Measurements from ENCODE around the gene TANGO6.
"Not testable (repeated sequence)": the region's sequence is repeated elsewhere in the genome, so short reads cannot be mapped to it uniquely, and the experiment has no call there.

Gene TANGO6

DNA sequence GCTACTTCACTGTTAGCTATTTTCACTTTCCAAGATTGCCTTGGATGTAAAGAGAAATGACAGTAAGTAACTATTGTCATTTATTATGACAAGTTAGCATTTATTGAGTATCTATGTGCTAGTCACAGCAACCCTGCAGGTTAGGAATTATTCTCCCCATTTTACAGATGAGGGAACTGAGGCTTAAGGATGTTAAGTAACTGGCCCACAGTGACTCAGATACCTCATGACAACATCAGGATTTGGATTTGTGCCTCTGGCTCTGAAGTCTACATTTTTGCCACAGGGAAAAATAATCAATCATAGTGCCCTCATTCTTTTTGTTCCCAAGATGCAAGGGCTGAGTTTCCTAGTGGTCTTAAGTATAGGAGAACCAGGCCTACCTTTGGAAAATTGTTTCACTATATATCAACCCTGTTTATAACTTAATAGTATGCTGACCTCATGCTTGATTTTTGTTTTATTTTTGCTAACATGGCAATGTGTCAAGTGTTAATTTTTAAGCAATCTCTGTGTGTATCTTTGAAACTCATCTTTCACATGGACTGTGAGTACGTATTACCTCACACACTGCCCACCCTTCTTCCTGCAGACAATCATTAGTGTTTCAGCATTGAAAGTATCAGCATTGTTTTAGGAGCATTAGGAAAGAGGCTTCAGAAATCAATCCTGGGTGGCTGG, 105.0 kb downstream of the TANGO6 start:
- no peak for DNase-seq (ENCODE audit: low read depth, low spot score)

DNA sequence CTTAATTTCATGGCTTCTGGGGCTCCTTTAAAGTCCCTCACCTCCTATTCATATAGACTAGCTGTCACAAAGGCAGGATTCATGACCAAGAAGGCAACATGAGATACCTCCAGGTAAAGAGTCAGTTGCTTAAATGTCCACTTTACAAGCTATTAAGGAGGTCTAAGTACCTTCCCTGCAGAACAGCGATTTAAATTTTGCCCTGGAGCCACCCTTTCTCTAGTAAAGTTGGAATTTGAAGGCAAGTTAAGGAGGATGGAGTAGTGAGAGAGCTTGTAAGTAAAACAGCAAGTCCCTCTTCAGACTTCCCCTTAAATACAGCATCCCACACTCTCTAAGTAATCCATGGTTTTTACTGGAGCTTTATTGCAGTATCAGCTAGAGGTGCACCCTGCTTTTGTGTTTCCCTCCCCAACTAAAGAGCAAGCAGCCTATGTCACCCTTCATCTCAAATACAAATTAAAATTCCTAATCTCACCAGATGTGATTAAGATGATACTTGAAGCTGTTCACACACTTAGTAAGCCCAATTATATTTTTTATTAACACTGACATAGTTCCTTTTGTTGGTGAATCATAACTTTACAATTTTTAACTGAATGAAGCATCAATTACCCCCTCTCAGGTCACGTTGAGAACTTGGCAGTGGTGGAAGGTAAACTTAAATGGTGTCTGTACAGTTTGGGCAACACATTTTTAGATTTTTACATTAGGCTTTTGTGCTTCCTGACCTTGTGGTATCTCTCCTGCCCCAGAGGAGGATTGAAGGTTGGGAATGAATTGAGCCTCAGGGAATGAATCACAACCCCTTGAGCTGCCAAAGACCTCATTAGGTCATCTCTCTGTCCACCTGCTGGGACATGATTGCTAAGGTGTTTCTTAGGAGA, 108.9 kb downstream of the TANGO6 start:
- no peak for DNase-seq (ENCODE audit: low read depth, low spot score)
- no peak overlapping the region for H3K4me3 ChIP-seq (ENCODE audit: low read length)

More for the DNA sequence above, 105.0 kb downstream of the TANGO6 start:
- H3K4me3 ChIP-seq (ENCODE audit: low read length), result no peak overlapping the region

DNA sequence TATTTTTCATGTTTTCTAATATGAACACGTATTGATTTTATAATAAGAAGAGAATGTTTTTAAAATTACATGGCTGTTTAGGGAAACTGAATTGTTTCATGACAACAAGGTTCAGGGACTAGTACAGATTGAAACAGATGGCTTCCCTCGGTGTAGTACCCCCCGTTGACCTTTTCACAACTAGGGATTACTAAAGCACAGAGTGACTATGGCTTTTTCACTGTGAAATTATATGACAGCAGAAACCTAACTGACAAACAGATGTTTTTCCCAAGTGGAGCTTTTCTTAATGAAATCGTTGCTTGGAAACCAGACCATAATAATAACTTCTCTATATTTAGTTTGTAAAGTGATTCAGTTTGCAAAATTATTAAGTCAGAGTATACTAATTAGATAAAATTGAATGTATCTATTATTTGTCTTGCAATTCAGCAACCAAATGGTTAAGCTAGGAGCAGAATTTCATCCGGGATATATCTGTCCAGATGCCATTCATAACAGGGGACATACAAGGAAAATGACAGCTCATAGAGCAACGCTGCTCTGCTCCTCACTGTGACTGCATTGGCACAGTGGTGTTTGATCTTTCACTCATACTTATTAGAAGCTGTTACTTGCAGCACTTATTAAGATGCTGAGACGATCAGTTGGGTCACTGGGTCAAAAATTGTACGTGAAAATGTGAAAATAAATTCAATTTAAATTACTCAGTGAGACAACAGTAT, 111.7 kb downstream of the TANGO6 start:
- no peak overlapping the region for H3K4me3 ChIP-seq (ENCODE audit: low read length)
- DNase-seq (ENCODE audit: low read depth, low spot score), result no peak

DNA sequence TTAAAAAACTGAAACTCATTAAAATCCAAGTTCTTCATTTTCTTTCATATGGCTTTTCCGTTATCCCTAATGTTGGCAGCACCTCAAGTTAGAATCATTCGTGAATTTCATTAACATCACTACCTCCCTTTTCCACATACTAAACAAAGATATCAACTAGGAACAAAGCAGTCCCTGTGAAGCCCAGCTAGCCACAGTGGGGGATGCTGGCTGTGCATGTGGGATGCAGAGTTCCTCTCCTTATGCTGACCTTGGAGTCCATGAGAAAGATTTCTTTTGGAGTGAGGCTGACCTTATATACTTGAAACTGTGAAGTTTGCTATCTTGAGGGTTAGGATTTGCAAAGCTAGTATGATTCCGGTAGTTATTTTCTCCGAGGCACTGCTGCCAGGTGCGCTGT, 117.6 kb downstream of the TANGO6 start:
- DNase-seq (ENCODE audit: low read depth, low spot score), result no peak

DNA sequence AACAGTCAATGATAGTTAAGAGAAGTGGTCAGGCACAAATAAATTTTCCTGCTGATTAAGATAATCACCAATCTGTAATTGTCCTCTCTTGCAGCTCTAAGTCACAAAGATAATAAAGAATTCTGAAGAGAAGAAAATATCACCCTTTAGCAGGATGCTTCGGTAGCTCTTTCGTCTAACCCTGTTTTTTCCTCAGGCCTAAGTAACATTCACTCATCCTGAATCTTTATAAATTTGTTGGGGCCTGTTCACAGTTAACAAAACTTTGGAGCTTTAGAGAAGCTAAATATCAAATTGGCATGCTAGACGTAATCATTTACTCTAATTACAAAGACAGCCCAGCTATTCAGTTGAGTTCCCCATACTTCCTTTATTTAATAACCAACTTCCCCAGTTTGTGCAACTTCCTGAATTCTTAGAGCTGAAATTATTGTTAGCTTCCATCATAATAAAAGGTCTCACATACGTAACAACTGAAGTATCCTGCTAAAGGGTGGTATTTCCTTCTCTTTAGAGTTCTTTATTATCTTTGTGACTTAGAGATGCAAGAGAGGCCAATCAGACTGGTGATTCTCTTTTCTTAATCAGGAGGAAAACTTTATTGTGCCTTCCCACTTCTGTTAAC, 118.6 kb downstream of the TANGO6 start:
- no peak for DNase-seq (ENCODE audit: low read depth, low spot score)
- no peak overlapping the region for H3K4me3 ChIP-seq (ENCODE audit: low read length)

More for the DNA sequence above, 117.6 kb downstream of the TANGO6 start:
- no peak overlapping the region for H3K4me3 ChIP-seq (ENCODE audit: low read length)

DNA sequence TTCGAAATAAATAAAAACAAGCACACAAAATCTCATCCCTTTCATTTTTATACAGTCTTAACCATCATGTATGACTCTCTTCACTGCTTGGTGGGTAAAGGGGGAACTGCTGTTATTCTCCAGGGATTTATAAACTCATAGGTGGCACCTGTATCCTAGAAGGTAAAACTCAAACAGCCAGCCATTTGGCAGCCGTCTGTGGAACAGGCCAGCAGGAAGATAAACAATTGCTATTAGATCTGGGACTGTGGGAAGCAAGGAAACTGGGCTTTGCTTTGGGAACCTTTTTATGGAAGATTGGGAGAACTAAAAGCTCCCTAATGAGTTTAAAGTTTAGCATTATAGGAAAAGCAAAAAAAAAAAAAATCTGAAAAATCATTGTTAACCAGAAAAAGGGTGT, 126.0 kb downstream of the TANGO6 start:
- no peak for DNase-seq (ENCODE audit: low read depth, low spot score)
- no peak overlapping the region for H3K4me3 ChIP-seq (ENCODE audit: low read length)

DNA sequence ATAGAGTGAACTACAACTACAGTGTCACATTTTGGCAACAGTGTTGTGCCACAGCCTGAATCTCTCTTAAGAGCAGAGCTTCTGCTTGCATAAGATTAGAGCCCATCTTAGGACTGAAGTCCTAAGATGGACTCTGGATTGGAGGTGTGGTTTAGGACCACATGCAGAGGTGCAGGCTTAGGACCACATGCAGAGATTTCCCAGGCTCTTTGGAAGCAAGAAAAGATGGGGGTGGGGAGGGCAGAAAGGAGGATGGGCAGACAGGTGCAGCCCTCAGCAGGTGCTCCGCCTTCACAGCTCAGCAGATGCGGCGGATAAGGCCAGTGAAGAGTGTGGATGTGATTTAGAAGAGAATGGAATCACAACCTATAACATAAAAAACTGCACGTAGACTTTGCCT, 128.7 kb downstream of the TANGO6 start:
- H3K4me3 ChIP-seq (ENCODE audit: low read length), result no peak overlapping the region
- no peak for DNase-seq (ENCODE audit: low read depth, low spot score)

DNA sequence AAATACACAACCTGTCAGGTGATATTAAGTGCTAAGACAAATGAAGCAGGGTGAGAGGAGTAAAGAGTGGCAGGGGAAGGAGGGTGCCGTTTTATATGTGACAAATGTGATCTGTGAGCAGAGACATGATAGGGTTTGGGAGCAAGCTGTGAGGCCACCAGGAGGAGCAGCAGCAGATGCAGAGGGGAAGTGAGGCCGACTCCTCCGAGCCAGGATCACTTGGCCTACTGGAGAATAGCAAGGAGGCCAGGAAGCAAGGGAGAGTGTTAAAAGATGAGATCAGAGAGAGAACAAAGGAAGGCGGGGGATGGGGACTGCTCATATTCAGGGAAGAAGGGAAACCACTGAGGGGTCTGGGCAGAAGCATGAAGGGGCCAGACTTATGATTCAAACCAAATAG, 129.4 kb downstream of the TANGO6 start:
- no peak for DNase-seq (ENCODE audit: low read depth, low spot score)

DNA sequence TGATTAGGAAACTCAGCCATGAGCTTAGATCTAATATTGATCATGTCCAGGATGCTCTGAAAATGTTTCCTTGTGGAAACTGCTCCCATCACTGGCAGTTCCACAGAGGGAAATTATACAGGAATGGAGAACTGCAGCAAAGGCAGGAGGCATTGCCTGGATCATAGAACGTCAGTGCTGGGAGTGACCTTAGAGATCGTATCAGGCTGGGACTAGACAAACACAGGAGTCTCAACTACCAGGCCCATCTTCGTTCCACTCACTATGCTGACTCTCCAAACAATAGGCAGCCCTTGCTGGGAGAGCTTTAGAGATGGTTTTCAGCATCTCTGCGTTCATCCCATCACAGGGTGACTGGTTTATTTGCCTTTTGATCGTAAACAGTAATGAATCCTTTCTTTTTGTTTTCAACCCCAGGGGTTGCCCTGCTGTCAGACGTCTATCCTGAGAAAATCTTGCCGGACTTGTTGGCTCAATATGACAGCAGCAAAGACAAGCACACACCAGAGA, 130.3 kb downstream of the TANGO6 start:
- DNase-seq (ENCODE audit: low read depth, low spot score), result no peak

More for the DNA sequence above, 129.4 kb downstream of the TANGO6 start:
- H3K4me3 ChIP-seq (ENCODE audit: low read length), result no peak overlapping the region

DNA sequence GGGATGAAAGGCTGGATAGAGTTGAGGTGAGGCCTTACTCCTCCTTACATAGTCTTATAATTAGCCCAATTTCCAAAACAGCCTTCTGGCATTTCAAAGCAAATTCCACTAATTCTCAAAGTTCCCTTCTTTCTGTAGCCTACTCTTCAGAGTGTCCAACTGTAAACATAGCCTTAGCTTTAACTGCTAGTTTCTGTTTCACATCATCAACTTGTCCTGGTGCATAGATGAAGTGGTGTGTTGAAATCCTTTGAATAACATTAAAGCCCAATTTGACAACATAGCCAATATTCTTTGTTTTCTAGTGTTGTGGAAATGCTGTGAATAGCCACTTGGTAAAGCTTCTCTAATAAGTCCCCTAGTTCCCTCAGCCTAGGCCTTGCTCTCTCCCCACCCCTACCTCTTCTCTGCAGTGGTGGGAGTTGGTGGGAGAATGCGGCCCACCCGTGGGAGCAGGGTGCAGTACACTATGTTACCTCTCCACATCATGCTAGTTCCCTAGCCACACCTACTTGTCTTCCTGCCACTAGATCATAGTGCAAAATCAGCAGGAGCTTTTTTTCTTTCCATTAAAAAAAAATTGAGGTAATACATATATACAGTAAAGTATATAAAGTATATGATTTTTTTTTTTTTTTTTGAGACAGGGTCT, 135.1 kb downstream of the TANGO6 start:
- no peak for DNase-seq (ENCODE audit: low read depth, low spot score)

More for the DNA sequence above, 130.3 kb downstream of the TANGO6 start:
- no peak overlapping the region for H3K4me3 ChIP-seq (ENCODE audit: low read length)

DNA sequence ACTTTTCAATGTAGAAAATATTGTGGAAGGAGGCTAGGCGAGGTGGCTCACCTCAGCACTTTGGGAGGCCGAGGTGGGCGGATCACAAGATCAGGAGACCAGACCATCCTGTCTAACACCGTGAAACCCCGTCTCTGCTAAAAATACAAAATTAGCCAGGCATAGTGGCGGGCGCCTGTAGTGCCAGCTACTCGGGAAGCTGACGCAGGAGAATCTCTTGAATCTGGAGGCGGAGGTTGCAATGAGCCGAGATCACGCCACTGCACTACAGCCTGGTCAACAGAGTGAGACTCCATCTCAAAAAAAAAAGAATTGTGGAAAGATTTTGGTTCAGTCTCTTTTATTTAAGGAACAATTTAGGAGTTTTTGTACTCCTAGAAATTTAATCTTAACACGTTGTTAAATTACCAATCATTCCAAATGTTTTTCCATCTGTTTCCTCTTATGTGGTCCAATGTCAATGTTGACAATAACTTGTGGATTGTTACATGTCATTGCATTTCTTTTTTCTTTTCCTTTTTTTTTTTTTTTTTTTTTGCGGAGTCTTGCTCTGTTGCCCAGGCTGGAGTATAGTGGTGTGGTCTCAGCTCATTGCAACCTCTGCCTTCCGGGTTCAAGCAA, 137.5 kb downstream of the TANGO6 start:
- no peak for DNase-seq (ENCODE audit: low read depth, low spot score)
- H3K4me3 ChIP-seq (ENCODE audit: low read length), result no peak overlapping the region

More for the DNA sequence above, 135.1 kb downstream of the TANGO6 start:
- no peak overlapping the region for H3K4me3 ChIP-seq (ENCODE audit: low read length)

DNA sequence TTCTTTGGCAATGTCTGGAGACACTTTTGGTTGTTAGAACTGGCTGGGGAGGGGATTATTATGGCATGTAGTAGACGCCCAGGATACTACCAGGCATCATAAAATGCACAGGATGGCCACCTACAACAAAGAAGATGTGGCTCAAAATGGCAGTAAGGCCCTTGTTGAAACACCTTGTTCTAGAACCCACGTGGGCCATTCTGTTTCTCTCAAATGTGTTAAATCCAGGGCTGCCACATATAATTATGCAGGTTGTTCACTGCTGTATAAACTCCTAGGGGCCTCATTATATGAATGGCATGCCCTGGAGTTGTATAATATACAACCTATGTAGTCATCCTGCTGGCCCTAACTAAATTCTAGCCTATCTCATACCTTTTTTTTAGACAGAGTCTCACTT, 138.6 kb downstream of the TANGO6 start:
- DNase-seq (ENCODE audit: low read depth, low spot score), result no peak
- H3K4me3 ChIP-seq (ENCODE audit: low read length), result no peak overlapping the region

DNA sequence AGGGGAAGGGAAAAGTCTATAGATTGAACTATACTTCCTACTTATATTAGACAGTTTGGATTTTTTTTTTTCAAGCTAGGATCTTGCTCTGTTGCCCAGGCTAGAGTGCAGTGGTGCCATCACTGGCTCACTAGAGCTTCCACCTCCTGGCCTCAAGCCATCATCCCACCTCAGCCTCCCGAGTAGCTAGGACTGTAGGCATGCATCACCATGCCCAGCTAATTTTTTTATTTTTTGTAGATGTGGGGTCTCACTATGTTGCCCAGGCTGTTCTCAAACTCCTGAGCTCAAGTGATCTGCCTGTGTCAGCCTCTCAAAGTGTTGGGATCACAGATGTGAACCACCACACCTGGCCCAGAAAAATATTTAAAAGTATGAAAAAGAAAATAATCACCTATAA, 141.1 kb downstream of the TANGO6 start:
- H3K4me3 ChIP-seq (ENCODE audit: low read length), result no peak overlapping the region
- no peak for DNase-seq (ENCODE audit: low read depth, low spot score)

DNA sequence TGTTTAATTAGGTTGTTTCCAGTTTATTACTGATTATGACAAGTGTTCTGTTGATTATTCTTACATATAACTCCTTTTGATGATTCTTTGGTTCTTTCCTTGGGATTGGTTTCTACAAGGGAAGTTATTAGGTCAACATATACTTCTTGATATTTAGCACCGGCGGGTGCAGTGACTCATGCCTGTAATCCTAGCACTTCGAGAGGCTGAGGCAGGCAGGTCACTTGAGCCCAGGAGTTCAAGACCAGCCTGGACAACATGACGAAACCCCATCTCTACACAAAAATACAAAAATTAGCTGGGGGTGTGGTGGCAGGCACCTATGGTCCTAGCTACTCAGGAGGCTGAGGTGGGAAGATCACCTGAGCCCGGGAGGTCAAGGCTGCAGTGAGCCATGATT, 141.9 kb downstream of the TANGO6 start:
- no peak overlapping the region for H3K4me3 ChIP-seq (ENCODE audit: low read length)
- no peak for DNase-seq (ENCODE audit: low read depth, low spot score)

DNA sequence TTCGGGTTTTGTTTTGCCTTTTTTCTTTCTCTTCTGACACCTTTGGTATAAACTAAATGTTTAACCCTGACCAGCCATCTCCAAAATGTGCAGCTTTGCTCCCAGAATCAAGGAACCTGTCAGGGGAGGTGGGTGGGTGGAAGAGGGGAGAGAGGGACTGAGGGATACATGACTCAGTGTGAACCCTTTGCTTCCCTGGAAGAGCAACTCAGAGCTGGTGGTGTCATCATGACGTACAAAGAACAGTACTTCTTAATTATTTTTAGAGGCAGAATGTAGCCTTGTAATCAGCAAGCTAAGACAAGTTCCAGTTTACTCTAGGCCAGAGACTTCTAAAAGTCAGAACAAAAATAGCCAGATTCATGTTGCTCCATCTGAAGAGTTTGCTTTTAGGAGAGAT, 142.5 kb downstream of the TANGO6 start:
- H3K4me3 ChIP-seq (ENCODE audit: low read length), result no peak overlapping the region
- no peak for DNase-seq (ENCODE audit: low read depth, low spot score)

DNA sequence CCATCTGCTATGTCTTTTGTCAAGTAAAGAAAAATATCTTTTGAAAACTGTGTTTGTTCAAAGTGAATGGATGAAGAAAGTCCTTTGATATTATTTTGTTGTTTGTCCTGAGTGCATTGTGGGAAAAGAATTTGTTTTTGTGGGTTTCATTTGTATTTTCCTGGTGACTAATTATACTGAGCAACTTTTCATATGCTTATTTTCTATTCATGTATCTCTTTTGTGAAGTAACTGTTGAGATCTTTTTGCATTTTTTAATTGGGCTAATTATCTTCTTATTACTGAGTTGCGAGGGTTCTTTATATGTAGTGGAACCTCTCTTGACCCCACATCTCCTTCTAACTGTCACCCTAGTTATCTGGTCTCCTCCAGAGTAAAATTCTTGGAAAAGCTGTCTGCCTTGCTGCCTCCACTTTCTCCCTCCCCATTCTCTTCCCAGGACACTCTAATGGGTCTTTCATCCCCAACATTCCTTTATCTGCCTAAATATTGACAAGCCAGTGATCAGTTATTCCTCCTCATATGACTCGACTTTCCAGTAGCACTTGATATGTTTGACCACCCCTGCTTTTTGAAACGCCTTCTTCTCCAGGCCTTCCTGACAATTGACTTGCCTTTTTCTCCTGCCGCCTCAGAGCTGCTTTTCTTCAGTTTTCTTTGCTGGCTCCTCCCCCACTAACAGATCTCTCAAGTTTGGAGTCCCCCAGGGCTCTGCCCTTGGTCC, 144.6 kb downstream of the TANGO6 start:
- DNase-seq (ENCODE audit: low read depth, low spot score), result no peak
- H3K4me3 ChIP-seq (ENCODE audit: low read length), result no peak overlapping the region

DNA sequence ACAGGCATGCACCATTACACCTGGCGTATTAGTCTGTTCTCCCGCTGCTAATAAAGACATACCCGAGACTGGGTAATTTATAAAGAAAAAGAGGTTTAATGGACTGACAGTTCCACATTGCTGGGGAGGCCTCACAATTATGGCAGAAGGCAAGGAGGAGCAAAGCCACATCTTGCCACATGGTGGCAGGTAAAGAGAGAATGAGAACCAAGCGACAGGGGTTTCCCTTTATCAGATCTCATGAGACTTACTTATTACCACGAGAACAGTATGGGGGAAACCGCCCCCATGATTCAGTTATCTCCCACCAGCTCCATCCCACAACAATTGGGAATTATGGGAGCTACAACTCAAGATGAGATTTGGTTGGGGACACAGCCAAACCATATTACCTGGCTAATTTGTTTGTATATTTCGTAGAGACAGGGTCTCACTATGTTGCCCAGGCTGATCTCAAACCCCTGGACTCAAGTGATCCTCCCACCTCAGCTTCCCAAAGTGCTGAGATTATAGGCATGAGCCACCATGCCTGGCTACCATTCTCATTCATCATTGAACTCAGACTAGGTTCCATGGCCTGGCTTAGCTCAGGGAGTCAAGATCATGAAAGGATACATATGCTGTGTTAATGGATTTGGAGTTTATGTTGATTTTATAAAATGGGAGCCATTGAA, 147.0 kb downstream of the TANGO6 start:
- H3K4me3 ChIP-seq (ENCODE audit: low read length), result not testable (repeated sequence)
- peak; percentile 31 for DNase-seq (ENCODE audit: low read depth, low spot score)
